Activated CD4-positive, alpha-beta T cell treated with anti-CD3 and anti-CD28 coated beads, Interleukin-2, amount 10 ng/mL, durations not matched to agents 7 days and 5 days (primary cell): ENCODE data around the gene PWWP2B. TPM values are rescaled to one million over a fixed set of nuclear protein-coding genes. Genes with fewer than 3 reads are reported as not detected.
A peak's percentile ranks its signal among the peaks of the same experiment; 100 is the strongest.

Experiments
- CTCF ChIA-PET: fragments of 350-600 bp; sonication (Branson Sonifier 250); formaldehyde crosslinking; loops from one replicate; lab custom pipeline; 2021; ENCODE audit warnings: antibody characterized with exemption; lab: Charles Lee
- POLR2A ChIA-PET: fragments of 350-600 bp; sonication (Branson Sonifier 250); formaldehyde crosslinking; loops from one replicate; lab custom pipeline; 2021; ENCODE audit warnings: antibody characterized with exemption; lab: Charles Lee
- DNase-seq: peaks from one replicate; pipeline ENCODE4 v3.0.0-alpha.2; 2020
- H3K27ac Mint-ChIP-seq: one replicate; pipeline ENCODE4 v1.8.0; 2021; ENCODE audit warnings: mild to moderate bottlenecking, moderate library complexity, mixed read lengths
- H3K27me3 Mint-ChIP-seq: one replicate; pipeline ENCODE4 v1.8.0; 2021; ENCODE audit warnings: mixed read lengths
- H3K36me3 Mint-ChIP-seq: one replicate; pipeline ENCODE4 v1.8.0; 2021; ENCODE audit warnings: low read depth, mixed read lengths
- H3K4me1 Mint-ChIP-seq: one replicate; pipeline ENCODE4 v1.8.0; 2021; ENCODE audit warnings: mixed read lengths
- H3K4me3 Mint-ChIP-seq: one replicate; pipeline ENCODE4 v1.8.0; 2021; ENCODE audit warnings: mild to moderate bottlenecking, moderate library complexity, mixed read lengths
- H3K9me3 Mint-ChIP-seq: one replicate; pipeline ENCODE4 v1.8.0; 2021; ENCODE audit warnings: mixed read lengths
- total RNA-seq, 2 experiments: library from RNA; stranded (reverse); gene quantifications; one replicate each; pipeline ENCODE4 v1.2.3, GENCODE V29; 2021

The PWWP2B gene
- total RNA-seq, 2 experiments from 2014 or later, result 8.1 to 9.3 TPM

- DNase-seq, result no peak
- ChIA-PET CTCF (interaction anchor here (1.1 kb wide), 1 partner anchor 25 kb away, joined by 3 read pairs; no protein-coding TSS in a partner anchor), POLR2A (no interaction called here)
- peaks cover 26% of the 10 kb centered on the region for H3K4me1 Mint-ChIP-seq
- H3K27me3 Mint-ChIP-seq, result no peaks in the 10 kb centered on the region
- H3K9me3 Mint-ChIP-seq, result no peaks in the 10 kb centered on the region
- H3K27ac Mint-ChIP-seq, result no peak overlapping the region
- H3K36me3 Mint-ChIP-seq, result no peaks in the 10 kb centered on the region
- H3K4me3 Mint-ChIP-seq, result no peak overlapping the region
These were observed 21.0 kb downstream of the PWWP2B start for GRCh38 chr10:132417957-132418441.

- H3K4me1 Mint-ChIP-seq, result peaks cover 33% of the 10 kb centered on the region
These were observed 21.8 kb downstream of the PWWP2B start for GRCh38 chr10:132418527-132419416.

GRCh38 chr10:132419538-132420468, 22.8 kb downstream of the PWWP2B start:
- POLR2A ChIA-PET, result no interaction called here
- Mint-ChIP-seq H3K4me3 (no peak overlapping the region), H3K27ac (peak overlapping the region; percentile 36), H3K36me3 (no peaks in the 10 kb centered on the region), H3K9me3 (no peaks in the 10 kb centered on the region), H3K4me1 (peaks cover 33% of the 10 kb centered on the region), H3K27me3 (no peaks in the 10 kb centered on the region)
- DNase-seq, result no peak
- CTCF ChIA-PET, result interaction anchor here (0.8 to 1.3 kb wide), 3 partner anchors 11 to 358 kb away, joined by 3 read pairs; no protein-coding TSS in a partner anchor

More at GRCh38 chr10:132418527-132419416, 21.8 kb downstream of the PWWP2B start:
- ChIA-PET POLR2A (no interaction called here), CTCF (interaction anchor here (1.1 to 1.3 kb wide), 2 partner anchors 20 to 25 kb away, joined by 3 read pairs; no protein-coding TSS in a partner anchor)
- Mint-ChIP-seq H3K27ac (no peak overlapping the region), H3K27me3 (no peaks in the 10 kb centered on the region), H3K4me3 (no peak overlapping the region), H3K9me3 (no peaks in the 10 kb centered on the region), H3K36me3 (no peaks in the 10 kb centered on the region)
- DNase-seq, result no peak

GRCh38 chr10:132420469-132420980, 23.5 kb downstream of the PWWP2B start:
- no peaks in the 10 kb centered on the region for H3K27me3 Mint-ChIP-seq

GRCh38 chr10:132420981-132421846, 24.2 kb downstream of the PWWP2B start:
- peaks cover 33% of the 10 kb centered on the region for H3K4me1 Mint-ChIP-seq
- no peaks in the 10 kb centered on the region for H3K27me3 Mint-ChIP-seq
- DNase-seq, result peak; percentile 24
- no peaks in the 10 kb centered on the region for H3K36me3 Mint-ChIP-seq
- no peaks in the 10 kb centered on the region for H3K9me3 Mint-ChIP-seq
- H3K4me3 Mint-ChIP-seq, result no peak overlapping the region
- POLR2A ChIA-PET, result interaction anchor here (0.6 to 1.3 kb wide), 2 partner anchors 9 to 26 kb away, joined by 3 to 4 read pairs; no protein-coding TSS in a partner anchor
- CTCF ChIA-PET, result interaction anchor here (0.7 to 1.1 kb wide), 3 partner anchors 8 to 26 kb away, joined by 3 to 7 read pairs (median 5); no protein-coding TSS in a partner anchor
- H3K27ac Mint-ChIP-seq, result peak overlapping the region; percentile 81

More at GRCh38 chr10:132420469-132420980, 23.5 kb downstream of the PWWP2B start:
- Mint-ChIP-seq H3K27ac (no peak overlapping the region), H3K4me3 (no peak overlapping the region), H3K9me3 (no peaks in the 10 kb centered on the region), H3K4me1 (peaks cover 33% of the 10 kb centered on the region), H3K36me3 (no peaks in the 10 kb centered on the region)
- no peak for DNase-seq
- ChIA-PET POLR2A (interaction anchor here (1.3 kb wide), 1 partner anchor 26 kb away, joined by 4 read pairs; no protein-coding TSS in a partner anchor), CTCF (interaction anchor here (0.7 to 1.3 kb wide), 5 partner anchors 9 to 26 kb away, joined by 3 to 7 read pairs (median 3); no protein-coding TSS in a partner anchor)

- Mint-ChIP-seq H3K4me3 (no peak overlapping the region), H3K27me3 (no peaks in the 10 kb centered on the region), H3K4me1 (peaks cover 33% of the 10 kb centered on the region), H3K27ac (peak overlapping the region; percentile 81), H3K9me3 (no peaks in the 10 kb centered on the region), H3K36me3 (no peaks in the 10 kb centered on the region)
- POLR2A ChIA-PET, result no interaction called here
- no peak for DNase-seq
- CTCF ChIA-PET, result interaction anchor here (0.9 to 1.1 kb wide), 3 partner anchors 7 to 21 kb away, joined by 3 to 5 read pairs (median 3); no protein-coding TSS in a partner anchor
These were observed 25.1 kb downstream of the PWWP2B start for GRCh38 chr10:132421847-132422751.

GRCh38 chr10:132422903-132423825, 26.2 kb downstream of the PWWP2B start:
- H3K9me3 Mint-ChIP-seq, result no peaks in the 10 kb centered on the region
- H3K27ac Mint-ChIP-seq, result peak overlapping the region; percentile 44
- H3K36me3 Mint-ChIP-seq, result no peaks in the 10 kb centered on the region
- DNase-seq, result no peak
- POLR2A ChIA-PET, result no interaction called here
- peaks cover 33% of the 10 kb centered on the region for H3K4me1 Mint-ChIP-seq
- no peaks in the 10 kb centered on the region for H3K27me3 Mint-ChIP-seq
- no peak overlapping the region for H3K4me3 Mint-ChIP-seq
- CTCF ChIA-PET, result interaction anchor here (0.9 to 1.1 kb wide), 2 partner anchors 16 to 20 kb away, joined by 3 read pairs; no protein-coding TSS in a partner anchor

- no peaks in the 10 kb centered on the region for H3K27me3 Mint-ChIP-seq
- DNase-seq, result no peak
- H3K9me3 Mint-ChIP-seq, result no peaks in the 10 kb centered on the region
- H3K27ac Mint-ChIP-seq, result no peak overlapping the region
- ChIA-PET CTCF (interaction anchor here (0.6 to 0.9 kb wide), 2 partner anchors 18 to 32 kb away, joined by 3 to 7 read pairs; no protein-coding TSS in a partner anchor), POLR2A (no interaction called here)
- H3K4me3 Mint-ChIP-seq, result no peak overlapping the region
- peaks cover 29% of the 10 kb centered on the region for H3K4me1 Mint-ChIP-seq
- no peaks in the 10 kb centered on the region for H3K36me3 Mint-ChIP-seq
These were observed 27.2 kb downstream of the PWWP2B start for GRCh38 chr10:132423966-132424861.
